Liver (tissue), 3 donors: Measurements from ENCODE around the gene MRPL58.
A peak's percentile ranks its signal among the peaks of the same experiment; 100 is the strongest.

Source experiments
- ATF3 ChIP-seq: IDR thresholded peaks from 2 replicates; pipeline ENCODE4 v1.6.1; 2016; ENCODE audit warnings: antibody characterized with exemption
- EGR1 ChIP-seq, 2 donors: IDR thresholded peaks; 2 replicates each; pipeline ENCODE4 v1.6.1; 2016 to 2018; ENCODE audit warnings: antibody characterized with exemption in 2 of 2, low read depth in 2 of 2
- MAX ChIP-seq: IDR thresholded peaks from 2 replicates; pipeline ENCODE4 v1.6.1; 2016; ENCODE audit warnings: antibody characterized with exemption
- TF ChIP-seq, protein P1 (sequence below): fragments of 150-350 bp; IDR thresholded peaks from 2 replicates; pipeline ENCODE4 v1.5.1; 2017; ENCODE audit warnings: improper control_type of control experiment, low read depth, low read length; ENCODE audit not compliant: missing input control
- donor health status: healthy.
- donor health status: healthy.

DNA sequence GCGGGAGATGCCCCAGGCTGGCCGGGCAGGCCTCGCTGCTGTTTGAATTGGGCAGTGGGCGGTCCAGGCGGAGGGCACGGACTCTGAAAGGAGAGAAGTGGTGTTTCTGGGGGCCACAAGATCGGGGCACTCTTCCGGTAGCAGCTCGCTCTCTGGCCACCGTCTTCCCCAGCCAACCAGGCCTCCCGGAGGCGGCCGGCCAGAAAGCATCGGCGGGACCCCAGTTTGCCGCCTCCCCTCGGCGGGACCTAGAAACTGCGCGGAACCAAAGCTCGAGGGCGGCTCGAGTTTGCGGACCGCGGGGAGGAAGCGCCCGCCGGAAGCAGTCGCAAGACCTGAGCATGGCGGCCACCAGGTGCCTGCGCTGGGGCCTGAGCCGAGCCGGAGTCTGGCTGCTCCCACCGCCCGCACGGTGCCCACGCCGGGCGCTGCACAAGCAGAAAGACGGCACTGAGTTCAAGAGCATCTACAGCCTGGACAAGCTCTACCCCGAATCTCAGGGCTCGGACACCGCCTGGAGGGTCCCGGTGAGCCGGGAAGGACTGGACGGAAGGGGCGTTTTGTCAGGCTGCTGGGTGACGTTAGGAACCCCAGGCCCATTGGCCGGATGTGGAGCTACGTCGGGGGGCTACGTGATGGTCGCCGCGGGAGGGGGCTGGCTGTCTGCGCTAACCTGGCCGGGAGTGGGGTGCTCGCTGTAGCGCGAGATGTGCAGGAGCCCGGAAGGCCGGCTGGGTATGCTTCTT lies at the start of gene MRPL58:
- TF ChIP-seq ATF3 (no peak), MAX (no peak), EGR1 (IDR thresholded peaks at IDR 0.05; ENCODE audit: low read depth in 2 of 2) (no peak)
- TF ChIP-seq, protein P1, sequence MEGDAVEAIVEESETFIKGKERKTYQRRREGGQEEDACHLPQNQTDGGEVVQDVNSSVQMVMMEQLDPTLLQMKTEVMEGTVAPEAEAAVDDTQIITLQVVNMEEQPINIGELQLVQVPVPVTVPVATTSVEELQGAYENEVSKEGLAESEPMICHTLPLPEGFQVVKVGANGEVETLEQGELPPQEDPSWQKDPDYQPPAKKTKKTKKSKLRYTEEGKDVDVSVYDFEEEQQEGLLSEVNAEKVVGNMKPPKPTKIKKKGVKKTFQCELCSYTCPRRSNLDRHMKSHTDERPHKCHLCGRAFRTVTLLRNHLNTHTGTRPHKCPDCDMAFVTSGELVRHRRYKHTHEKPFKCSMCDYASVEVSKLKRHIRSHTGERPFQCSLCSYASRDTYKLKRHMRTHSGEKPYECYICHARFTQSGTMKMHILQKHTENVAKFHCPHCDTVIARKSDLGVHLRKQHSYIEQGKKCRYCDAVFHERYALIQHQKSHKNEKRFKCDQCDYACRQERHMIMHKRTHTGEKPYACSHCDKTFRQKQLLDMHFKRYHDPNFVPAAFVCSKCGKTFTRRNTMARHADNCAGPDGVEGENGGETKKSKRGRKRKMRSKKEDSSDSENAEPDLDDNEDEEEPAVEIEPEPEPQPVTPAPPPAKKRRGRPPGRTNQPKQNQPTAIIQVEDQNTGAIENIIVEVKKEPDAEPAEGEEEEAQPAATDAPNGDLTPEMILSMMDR: peak; percentile 31
